ENCODE data around the gene SWSAP1. TPM values are rescaled to one million over a fixed set of nuclear protein-coding genes. Genes with fewer than 3 reads are reported as not detected.

The SWSAP1 gene
- total and polyA plus RNA-seq, 9 of the 15 experiments (the other 6 are each of a cell fraction or from before 2014, with no cell fraction given) = 0.18 to 2.8 (median 1.7) TPM

DNA sequence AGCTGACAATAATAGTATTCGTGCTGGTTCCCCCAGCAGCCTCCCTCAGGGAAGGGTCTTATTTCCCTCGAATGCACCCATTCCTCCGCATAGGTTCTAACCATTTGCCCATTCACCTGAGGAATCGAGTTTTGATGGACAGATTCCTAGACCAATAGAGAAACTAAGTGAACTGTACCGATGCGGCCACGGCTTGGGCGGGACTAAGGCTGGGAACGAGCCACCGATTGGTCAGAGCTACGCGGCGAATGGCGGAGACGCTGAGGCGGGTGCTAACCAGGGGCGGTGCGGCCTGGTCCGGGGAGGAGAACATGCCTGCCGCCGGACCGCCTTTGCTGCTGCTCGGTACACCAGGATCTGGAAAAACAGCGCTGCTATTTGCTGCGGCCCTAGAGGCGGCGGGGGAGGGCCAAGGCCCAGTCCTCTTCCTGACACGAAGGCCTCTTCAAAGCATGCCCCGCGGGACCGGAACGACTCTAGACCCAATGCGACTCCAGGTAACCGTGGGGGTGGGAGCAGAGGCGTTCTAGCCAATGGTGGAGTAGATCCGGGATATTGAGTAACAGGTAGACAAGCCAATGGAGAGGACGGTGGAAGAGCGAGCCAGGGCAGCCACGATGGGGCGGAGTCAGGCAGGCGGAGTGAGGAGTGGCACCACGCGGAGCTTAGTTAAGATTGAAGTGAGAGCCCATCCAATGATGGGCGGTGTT, at the start of gene SWSAP1 (continued):
- TF ChIP-seq, protein P1, sequence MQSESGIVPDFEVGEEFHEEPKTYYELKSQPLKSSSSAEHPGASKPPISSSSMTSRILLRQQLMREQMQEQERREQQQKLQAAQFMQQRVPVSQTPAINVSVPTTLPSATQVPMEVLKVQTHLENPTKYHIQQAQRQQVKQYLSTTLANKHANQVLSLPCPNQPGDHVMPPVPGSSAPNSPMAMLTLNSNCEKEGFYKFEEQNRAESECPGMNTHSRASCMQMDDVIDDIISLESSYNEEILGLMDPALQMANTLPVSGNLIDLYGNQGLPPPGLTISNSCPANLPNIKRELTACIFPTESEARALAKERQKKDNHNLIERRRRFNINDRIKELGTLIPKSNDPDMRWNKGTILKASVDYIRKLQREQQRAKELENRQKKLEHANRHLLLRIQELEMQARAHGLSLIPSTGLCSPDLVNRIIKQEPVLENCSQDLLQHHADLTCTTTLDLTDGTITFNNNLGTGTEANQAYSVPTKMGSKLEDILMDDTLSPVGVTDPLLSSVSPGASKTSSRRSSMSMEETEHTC (IDR thresholded peaks at IDR 0.05) = no peak
- TF ChIP-seq CHD1 (IDR thresholded peaks at IDR 0.05; ENCODE audit: low read length) (no peak), PBX2 (CRISPR knock-in tag; IDR thresholded peaks at IDR 0.05; ENCODE audit: low read depth) (peak; percentile 85), PBX2 (tag; conservative IDR thresholded peaks at IDR 0.05; ENCODE audit: low read depth) (peak; percentile 97), ZNF717 (CRISPR knock-in tag; IDR thresholded peaks at IDR 0.05) (no peak), CTCFL (IDR thresholded peaks at IDR 0.05; ENCODE audit: borderline replicate concordance, insufficient read depth, low read depth, low read length, poor library complexity, severe bottlenecking) (no peak), ZBTB7A (IDR thresholded peaks at IDR 0.05; ENCODE audit: borderline replicate concordance, control insufficient read depth, low read depth, low read length) (0 out of 2 replicates have a peak, but pooled peaks have one; percentile 11), ZC3H8 (IDR thresholded peaks at IDR 0.05) (no peak), ZBTB1 (CRISPR knock-in tag; IDR thresholded peaks at IDR 0.05; ENCODE audit: borderline replicate concordance, low read depth) (no peak), PRPF4 (IDR thresholded peaks at IDR 0.05; ENCODE audit: insufficient read depth, low read depth, low read length, poor library complexity, severe bottlenecking) (no peak), E2F1 (CRISPR knock-in tag; IDR thresholded peaks at IDR 0.05) (no peak), HNRNPLL (IDR thresholded peaks at IDR 0.05; ENCODE audit: low read depth, low read length, poor library complexity, severe bottlenecking) (peak; percentile 18), CHD2 (IDR thresholded peaks at IDR 0.05; ENCODE audit: low read depth, low read length) (peak; percentile 72), HMG20A (CRISPR knock-in tag; conservative IDR thresholded peaks at IDR 0.05) (no peak), POLR3G (IDR thresholded peaks at IDR 0.05; ENCODE audit: extremely low read depth, insufficient read length, insufficient replicate concordance) (no peak), BACH1 (tag; IDR thresholded peaks at IDR 0.05) (no peak)
- TF ChIP-seq, protein P2, sequence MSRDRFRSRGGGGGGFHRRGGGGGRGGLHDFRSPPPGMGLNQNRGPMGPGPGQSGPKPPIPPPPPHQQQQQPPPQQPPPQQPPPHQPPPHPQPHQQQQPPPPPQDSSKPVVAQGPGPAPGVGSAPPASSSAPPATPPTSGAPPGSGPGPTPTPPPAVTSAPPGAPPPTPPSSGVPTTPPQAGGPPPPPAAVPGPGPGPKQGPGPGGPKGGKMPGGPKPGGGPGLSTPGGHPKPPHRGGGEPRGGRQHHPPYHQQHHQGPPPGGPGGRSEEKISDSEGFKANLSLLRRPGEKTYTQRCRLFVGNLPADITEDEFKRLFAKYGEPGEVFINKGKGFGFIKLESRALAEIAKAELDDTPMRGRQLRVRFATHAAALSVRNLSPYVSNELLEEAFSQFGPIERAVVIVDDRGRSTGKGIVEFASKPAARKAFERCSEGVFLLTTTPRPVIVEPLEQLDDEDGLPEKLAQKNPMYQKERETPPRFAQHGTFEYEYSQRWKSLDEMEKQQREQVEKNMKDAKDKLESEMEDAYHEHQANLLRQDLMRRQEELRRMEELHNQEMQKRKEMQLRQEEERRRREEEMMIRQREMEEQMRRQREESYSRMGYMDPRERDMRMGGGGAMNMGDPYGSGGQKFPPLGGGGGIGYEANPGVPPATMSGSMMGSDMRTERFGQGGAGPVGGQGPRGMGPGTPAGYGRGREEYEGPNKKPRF (IDR thresholded peaks at IDR 0.05; ENCODE audit: low read depth, low read length) = no peak
